ENCODE measurements around the gene C6orf62. TPM values are rescaled to one million over a fixed set of nuclear protein-coding genes. Genes with fewer than 3 reads are reported as not detected.

C6orf62 gene
- total RNA-seq, 4 donors from 2014 or later = 58.4 to 108 (median 87.3) TPM

GRCh38 chr6:24749297-24749696 lies 30.3 kb upstream of the C6orf62 start:
- Histone ChIP-seq H3K4me3 (replicated peaks in 1 of 3) (no peak overlapping the region), H3K27ac (no peak overlapping the region), H3K36me3 (no peaks in the 10 kb centered on the region), H3K4me1 (no peaks in the 10 kb centered on the region), H3K9me3 (no peaks in the 10 kb centered on the region), H3K27me3 (no peaks in the 10 kb centered on the region)
- 79 to 91% methylated on average over 3 of the region's 3 CpGs for WGBS, 2 donors
- no peak for DNase-seq
- intact Hi-C loops (cut with DNase I) = no loop called here
- TF ChIP-seq CTCF (IDR thresholded peaks at IDR 0.05) (no peak), POLR2A (IDR thresholded peaks at IDR 0.05) (no peak)

GRCh38 chr6:24744911-24745310 lies 26.0 kb upstream of the C6orf62 start:
- H3K4me3 ChIP-seq (replicated peaks in 1 of 3) = no peak overlapping the region
- DNase-seq = no peak
- WGBS, 2 donors = 82 to 83% methylated on average over 5 of the region's 5 CpGs
- no peaks in the 10 kb centered on the region for H3K9me3 ChIP-seq
- no peak overlapping the region for H3K27ac ChIP-seq
- H3K4me1 ChIP-seq = no peaks in the 10 kb centered on the region
- H3K27me3 ChIP-seq = no peaks in the 10 kb centered on the region
- intact Hi-C loops (cut with DNase I) = no loop called here
- no peaks in the 10 kb centered on the region for H3K36me3 ChIP-seq
- no peak for TF ChIP-seq POLR2A (IDR thresholded peaks at IDR 0.05)
- no peak for TF ChIP-seq CTCF (IDR thresholded peaks at IDR 0.05)

DNA sequence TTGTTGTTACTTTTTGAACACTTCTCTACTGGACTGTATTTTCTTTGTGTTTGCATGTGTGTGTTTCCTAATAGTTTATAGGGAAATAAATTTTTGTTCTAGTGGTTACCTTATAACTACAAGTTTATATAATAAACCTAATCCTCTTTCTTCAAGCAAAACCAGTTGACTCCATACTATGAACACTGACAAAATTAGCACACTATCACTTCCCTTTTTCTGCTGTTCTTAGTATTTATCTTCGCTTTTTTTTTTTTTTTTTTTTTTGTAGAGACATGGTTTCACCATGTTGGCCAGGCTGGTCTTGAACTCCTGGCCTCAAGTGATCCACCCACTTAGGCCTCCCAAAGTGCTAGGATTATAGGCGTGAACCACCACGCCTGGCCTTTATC lies 25.0 kb upstream of the C6orf62 start:
- intact Hi-C loops (cut with DNase I) = no loop called here
- Histone ChIP-seq H3K9me3 (no peaks in the 10 kb centered on the region), H3K4me1 (no peaks in the 10 kb centered on the region), H3K4me3 (replicated peaks in 1 of 3) (no peak overlapping the region), H3K27ac (no peak overlapping the region), H3K27me3 (no peaks in the 10 kb centered on the region), H3K36me3 (no peaks in the 10 kb centered on the region)
- no peak for DNase-seq
- no peak for TF ChIP-seq POLR2A (IDR thresholded peaks at IDR 0.05)
- TF ChIP-seq CTCF (IDR thresholded peaks at IDR 0.05) = no peak
- WGBS, 2 donors = 91 to 92% methylated on average over 3 of the region's 3 CpGs

GRCh38 chr6:24743265-24743943 lies 24.4 kb upstream of the C6orf62 start:
- intact Hi-C loops (cut with DNase I) = no loop called here
- Histone ChIP-seq H3K4me1 (no peaks in the 10 kb centered on the region), H3K9me3 (no peaks in the 10 kb centered on the region), H3K4me3 (replicated peaks in 1 of 3) (no peak overlapping the region), H3K27me3 (no peaks in the 10 kb centered on the region), H3K27ac (no peak overlapping the region), H3K36me3 (no peaks in the 10 kb centered on the region)
- no peak for TF ChIP-seq POLR2A (IDR thresholded peaks at IDR 0.05)
- no peak for TF ChIP-seq CTCF (IDR thresholded peaks at IDR 0.05)
- 77 to 82% methylated on average over 2 of the region's 2 CpGs for WGBS, 2 donors
- DNase-seq = no peak

- Histone ChIP-seq H3K27ac (no peak overlapping the region), H3K9me3 (no peaks in the 10 kb centered on the region), H3K4me1 (no peaks in the 10 kb centered on the region), H3K36me3 (no peaks in the 10 kb centered on the region), H3K4me3 (replicated peaks in 1 of 3) (no peak overlapping the region), H3K27me3 (no peaks in the 10 kb centered on the region)
- DNase-seq = no peak
- intact Hi-C loops (cut with DNase I) = no loop called here
- TF ChIP-seq POLR2A (IDR thresholded peaks at IDR 0.05) = no peak
- TF ChIP-seq CTCF (IDR thresholded peaks at IDR 0.05) = no peak
- WGBS, 2 donors = 92% methylated on average over 5 of the region's 5 CpGs
These were observed 23.3 kb upstream of the C6orf62 start for GRCh38 chr6:24742216-24742738.

All from thyroid gland (tissue), 4 donors.